Effector memory CD4-positive, alpha-beta T cell (primary cell): Measurements from ENCODE around the gene ARHGAP45.

Source experiments
- DNase-seq, 3 donors: peaks; one replicate each; pipeline ENCODE4 v3.0.0-alpha.2; 2020
- H3K27ac ChIP-seq: 2 replicates; pipeline ENCODE4 v1.7.0; 2013; ENCODE audit warnings: mild to moderate bottlenecking, low read length, moderate library complexity; ENCODE audit not compliant: insufficient read depth, poor library complexity, severe bottlenecking
- H3K27me3 ChIP-seq: replicated peaks from 2 replicates; pipeline ENCODE4 v1.7.0; 2013; ENCODE audit warnings: mild to moderate bottlenecking, low read length; ENCODE audit not compliant: insufficient read depth, control insufficient read depth, poor library complexity, severe bottlenecking
- H3K36me3 ChIP-seq: 2 replicates; pipeline ENCODE4 v1.7.0; 2013; ENCODE audit warnings: mild to moderate bottlenecking, low read length, moderate library complexity; ENCODE audit not compliant: control insufficient read depth, insufficient read depth
- H3K4me1 ChIP-seq: 2 replicates; pipeline ENCODE4 v1.7.0; 2013; ENCODE audit warnings: low read length, mild to moderate bottlenecking; ENCODE audit not compliant: control insufficient read depth, insufficient read depth, poor library complexity, severe bottlenecking
- H3K4me3 ChIP-seq: 2 replicates; pipeline ENCODE4 v1.7.0; 2013; ENCODE audit warnings: low read length, low read depth, mild to moderate bottlenecking; ENCODE audit not compliant: insufficient read depth, poor library complexity, severe bottlenecking
- H3K9me3 ChIP-seq: 2 replicates; pipeline ENCODE4 v1.7.0; 2013; ENCODE audit warnings: mild to moderate bottlenecking, low read length, moderate library complexity; ENCODE audit not compliant: control insufficient read depth

The ARHGAP45 gene

GRCh38 chr19:1105008-1105872 is 38.3 kb downstream of the ARHGAP45 start:
- Histone ChIP-seq H3K27ac (peak overlapping the region; percentile 97), H3K27me3 (no peaks in the 10 kb centered on the region), H3K9me3 (no peaks in the 10 kb centered on the region), H3K4me1 (peaks cover 27% of the 10 kb centered on the region), H3K4me3 (peak overlapping the region; percentile 95), H3K36me3 (peaks cover 38% of the 10 kb centered on the region)
- no peak for DNase-seq

DNA sequence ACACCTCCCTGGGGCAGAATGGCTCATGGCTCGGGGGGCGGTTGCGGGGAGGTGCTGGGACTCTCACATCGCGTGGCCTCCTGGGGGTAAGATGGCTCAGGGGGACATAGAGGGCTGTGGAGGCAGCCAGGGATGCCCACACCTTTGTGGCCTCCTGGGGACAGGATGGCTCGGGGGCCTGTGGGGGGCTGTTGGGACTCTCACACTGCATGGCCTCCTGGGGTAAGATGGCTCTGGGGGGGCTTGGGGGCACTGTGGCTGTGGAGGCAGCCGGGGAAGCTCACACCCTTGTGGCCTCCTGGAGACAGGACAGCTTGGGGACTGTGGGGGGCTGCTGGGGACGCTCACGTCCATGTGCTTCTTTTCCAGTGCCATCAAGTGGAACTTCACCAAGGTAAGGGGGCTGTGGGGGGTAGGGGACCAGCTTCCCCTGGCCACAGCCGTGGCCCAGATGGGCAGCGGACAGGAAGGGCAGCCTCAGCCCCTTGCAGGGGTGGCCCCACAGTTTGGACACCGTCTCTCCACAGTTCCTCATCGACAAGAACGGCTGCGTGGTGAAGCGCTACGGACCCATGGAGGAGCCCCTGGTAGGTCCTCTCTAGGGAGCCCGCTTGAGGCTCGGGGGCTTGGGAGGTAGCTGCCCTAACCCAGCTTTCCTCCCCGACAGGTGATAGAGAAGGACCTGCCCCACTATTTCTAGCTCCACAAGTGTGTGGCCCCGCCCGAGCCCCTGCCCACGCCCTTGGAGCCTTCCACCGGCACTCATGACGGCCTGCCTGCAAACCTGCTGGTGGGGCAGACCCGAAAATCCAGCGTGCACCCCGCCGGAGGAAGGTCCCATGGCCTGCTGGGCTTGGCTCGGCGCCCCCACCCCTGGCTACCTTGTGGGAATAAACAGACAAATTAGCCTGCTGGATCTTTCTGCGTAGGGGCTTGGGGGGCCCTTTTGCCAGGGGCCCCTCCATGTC is 39.2 kb downstream of the ARHGAP45 start:
- Histone ChIP-seq H3K36me3 (peaks cover 47% of the 10 kb centered on the region), H3K9me3 (no peaks in the 10 kb centered on the region), H3K27ac (no peak overlapping the region), H3K4me3 (no peak overlapping the region), H3K27me3 (no peaks in the 10 kb centered on the region), H3K4me1 (peaks cover 27% of the 10 kb centered on the region)
- DNase-seq, result no peak

- H3K27ac ChIP-seq, result no peak overlapping the region
These were observed 40.1 kb downstream of the ARHGAP45 start for GRCh38 chr19:1106841-1107660.

DNA sequence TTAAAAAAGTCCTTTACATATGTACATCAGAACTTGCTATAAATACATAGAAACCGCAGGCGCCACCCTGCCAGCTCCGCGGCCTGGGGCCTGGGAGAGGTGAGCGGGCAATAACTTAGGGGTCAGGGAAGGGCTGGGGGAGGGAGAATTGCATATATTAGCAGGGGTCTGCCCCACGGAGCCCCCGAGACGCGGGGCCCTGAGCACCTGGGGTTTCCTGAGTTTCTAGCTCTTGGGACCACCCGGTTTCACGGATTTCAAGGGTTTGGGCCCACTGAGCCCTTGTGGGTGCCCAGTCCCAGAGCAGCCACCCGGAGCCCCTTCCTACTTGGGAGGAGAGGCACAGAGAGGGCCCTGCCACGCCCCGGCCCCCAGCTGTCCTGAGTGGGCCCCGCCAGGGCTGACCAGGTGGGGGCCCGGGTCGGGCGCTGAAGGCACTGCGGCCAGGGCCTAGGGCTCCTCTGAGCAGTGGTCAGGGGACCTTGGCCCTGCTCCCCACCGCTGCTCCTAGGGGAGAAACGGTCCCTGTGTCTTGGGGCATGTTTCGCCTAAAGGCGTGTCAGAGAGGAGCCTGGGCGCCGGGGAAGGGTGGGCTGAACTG is 40.8 kb downstream of the ARHGAP45 start:
- H3K27ac ChIP-seq, result no peak overlapping the region
- no peaks in the 10 kb centered on the region for H3K27me3 ChIP-seq
- H3K9me3 ChIP-seq, result no peaks in the 10 kb centered on the region
- DNase-seq, result no peak
- H3K36me3 ChIP-seq, result peaks cover 58% of the 10 kb centered on the region
- no peak overlapping the region for H3K4me3 ChIP-seq
- H3K4me1 ChIP-seq, result peaks cover 15% of the 10 kb centered on the region

More at GRCh38 chr19:1106841-1107660, 40.1 kb downstream of the ARHGAP45 start:
- H3K27me3 ChIP-seq, result no peaks in the 10 kb centered on the region
- H3K4me1 ChIP-seq, result peaks cover 19% of the 10 kb centered on the region
- peaks cover 51% of the 10 kb centered on the region for H3K36me3 ChIP-seq
- DNase-seq, result no peak
- H3K4me3 ChIP-seq, result no peak overlapping the region
- H3K9me3 ChIP-seq, result no peaks in the 10 kb centered on the region

DNA sequence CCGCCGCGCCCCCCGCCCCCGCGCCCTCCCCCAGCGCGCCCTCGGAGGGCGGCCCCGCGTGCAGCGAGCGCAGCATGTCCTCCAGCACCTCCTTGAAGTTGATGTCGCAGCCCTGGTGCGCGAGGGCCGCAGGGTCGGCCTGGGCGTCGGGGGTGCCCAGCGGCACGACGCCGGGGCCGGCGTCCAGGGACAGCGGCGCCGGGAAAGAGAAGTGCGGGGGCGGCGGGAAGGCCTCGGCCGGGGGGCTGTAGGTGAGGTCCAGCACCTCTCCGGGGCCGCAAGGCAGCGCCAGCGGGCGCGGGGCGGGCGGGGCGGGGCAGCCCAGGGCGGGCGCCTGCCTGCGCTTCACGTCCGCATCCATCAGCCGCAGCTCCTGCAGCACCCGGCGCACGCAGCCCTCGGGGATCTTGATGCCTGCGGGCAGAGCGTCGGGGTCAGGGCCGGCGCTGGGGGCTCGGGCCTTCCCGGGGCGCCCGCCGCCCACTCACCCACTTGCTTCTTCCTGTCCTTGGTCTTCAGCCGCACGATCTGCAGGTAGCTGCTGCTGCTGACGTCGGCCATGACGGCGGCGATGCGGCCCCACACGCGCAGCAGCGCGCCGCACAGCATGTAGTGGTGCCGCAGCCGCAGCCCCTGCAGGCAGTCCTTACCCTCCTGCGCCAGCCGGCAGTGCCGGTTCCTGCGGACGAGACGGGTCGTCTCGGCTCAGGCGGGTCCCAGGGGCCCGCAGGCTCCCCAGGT is 41.5 kb downstream of the ARHGAP45 start:
- H3K27me3 ChIP-seq, result no peaks in the 10 kb centered on the region
- no peak overlapping the region for H3K4me3 ChIP-seq
- H3K4me1 ChIP-seq, result peaks cover 15% of the 10 kb centered on the region
- DNase-seq, result no peak
- H3K9me3 ChIP-seq, result no peaks in the 10 kb centered on the region
- H3K27ac ChIP-seq, result no peak overlapping the region
- peaks cover 60% of the 10 kb centered on the region for H3K36me3 ChIP-seq

GRCh38 chr19:1109032-1109551 is 42.1 kb downstream of the ARHGAP45 start:
- Histone ChIP-seq H3K36me3 (peaks cover 65% of the 10 kb centered on the region), H3K4me3 (no peak overlapping the region), H3K4me1 (peaks cover 19% of the 10 kb centered on the region), H3K27ac (no peak overlapping the region), H3K9me3 (no peaks in the 10 kb centered on the region), H3K27me3 (no peaks in the 10 kb centered on the region)
- no peak for DNase-seq

GRCh38 chr19:1109697-1110671 is 43.0 kb downstream of the ARHGAP45 start:
- no peak overlapping the region for H3K27ac ChIP-seq
- no peaks in the 10 kb centered on the region for H3K27me3 ChIP-seq
- no peak overlapping the region for H3K4me3 ChIP-seq
- H3K4me1 ChIP-seq, result peaks cover 17% of the 10 kb centered on the region
- no peak for DNase-seq
- peaks cover 70% of the 10 kb centered on the region for H3K36me3 ChIP-seq
- H3K9me3 ChIP-seq, result no peaks in the 10 kb centered on the region
